Keratinocyte (primary cell): ENCODE data around the gene PGGT1B. TPM values are rescaled to one million over a fixed set of nuclear protein-coding genes. Genes with fewer than 3 reads are reported as not detected.

ENCODE experiments used
- DNase-seq: peaks from one replicate; pipeline ENCODE4 v3.0.0-alpha.2; 2011; ENCODE audit warnings: low read depth, missing footprints, low spot score
- FAIRE-seq: peaks from 2 replicates; lab custom pipeline; 2011; peaks lifted over from hg19 to GRCh38; lab: Jason Lieb, UNC
- H2AFZ ChIP-seq: 2 replicates; pipeline ENCODE4 v1.6.0; 2012; ENCODE audit warnings: low read length, control low read depth, inconsistent platforms; ENCODE audit not compliant: control insufficient read depth
- H3K27ac ChIP-seq: 2 replicates; pipeline ENCODE4 v1.5.1; 2011; ENCODE audit warnings: low read length; ENCODE audit not compliant: control insufficient read depth, insufficient read depth
- H3K27me3 ChIP-seq: 3 replicates; pipeline ENCODE4 v1.6.0; 2011; ENCODE audit warnings: low read length; ENCODE audit not compliant: control insufficient read depth, insufficient read depth; ENCODE audit errors: extremely low read depth
- H3K36me3 ChIP-seq, 2 experiments: 2 replicates in 1 of 2; 3 replicates in 1 of 2; pipeline ENCODE4 v1.5.1; 2011; ENCODE audit warnings: low read length in 2 of 2, mild to moderate bottlenecking in 1 of 2; ENCODE audit not compliant: control insufficient read depth in 2 of 2, insufficient read depth in 2 of 2; ENCODE audit errors: extremely low read depth in 1 of 2
- H3K4me1 ChIP-seq: 3 replicates; pipeline ENCODE4 v1.5.1; 2011; ENCODE audit warnings: low read length; ENCODE audit not compliant: control insufficient read depth, insufficient read depth; ENCODE audit errors: extremely low read depth
- H3K4me2 ChIP-seq: 3 replicates; pipeline ENCODE4 v1.6.0; 2011; ENCODE audit warnings: low read depth, low read length; ENCODE audit not compliant: control insufficient read depth, insufficient read depth; ENCODE audit errors: extremely low read depth
- H3K4me3 ChIP-seq, 3 experiments: fragments of 200-600 bp in 1 of 3; sonication (generic) in 1 of 3; 2 replicates in 2 of 3; 3 replicates in 1 of 3; pipeline ENCODE4 v1.5.1; 2011 to 2016; ENCODE audit warnings: low read length in 3 of 3, mild to moderate bottlenecking in 3 of 3, control low read depth in 2 of 3, inconsistent platforms in 1 of 3, low read depth in 1 of 3, mixed read lengths in 1 of 3, mixed run types in 1 of 3, moderate library complexity in 1 of 3; ENCODE audit not compliant: control insufficient read depth in 2 of 3, insufficient read depth in 2 of 3; ENCODE audit errors: extremely low read depth in 1 of 3
- H3K79me2 ChIP-seq: 2 replicates; pipeline ENCODE4 v1.6.0; 2012; ENCODE audit warnings: low read length; ENCODE audit not compliant: control insufficient read depth, insufficient read depth
- H3K9ac ChIP-seq: 3 replicates; pipeline ENCODE4 v1.6.0; 2011; ENCODE audit warnings: low read length; ENCODE audit not compliant: control insufficient read depth, insufficient read depth; ENCODE audit errors: extremely low read depth
- H3K9me1 ChIP-seq: 3 replicates; pipeline ENCODE4 v1.6.0; 2011; ENCODE audit warnings: low read length; ENCODE audit not compliant: control insufficient read depth, insufficient read depth; ENCODE audit errors: extremely low read depth
- H3K9me3 ChIP-seq: 2 replicates; pipeline ENCODE4 v1.5.1; 2012; ENCODE audit warnings: low read depth, low read length; ENCODE audit not compliant: control insufficient read depth
- H4K20me1 ChIP-seq: 3 replicates; pipeline ENCODE4 v1.6.0; 2011; ENCODE audit warnings: low read length; ENCODE audit not compliant: control insufficient read depth, insufficient read depth; ENCODE audit errors: extremely low read depth
- CTCF ChIP-seq, 3 experiments: IDR thresholded peaks in 1 of 3; conservative IDR thresholded peaks in 1 of 3; optimal IDR thresholded peaks in 1 of 3; 2 replicates in 2 of 3; 3 replicates in 1 of 3; pipeline versions ENCODE3 to v1.5.1; 2011; ENCODE audit warnings: low read length in 3 of 3, mild to moderate bottlenecking in 3 of 3, moderate library complexity in 2 of 3, control low read depth in 1 of 3, inconsistent platforms in 1 of 3; ENCODE audit not compliant: insufficient read depth in 2 of 3; ENCODE audit errors: extremely low read depth in 1 of 3
- EZH2 ChIP-seq: IDR thresholded peaks from one replicate; pipeline ENCODE4 v1.6.1; 2012; ENCODE audit warnings: inconsistent platforms, mild to moderate bottlenecking, low read length, moderate library complexity
- dilution Hi-C: fragments of 300-500 bp; cut with MboI; formaldehyde crosslinking; loops from one replicate; pipeline ENCODE4 v1.7.0; 2020; ENCODE audit warnings: low sequenced_read_pairs; ENCODE audit not compliant: extremely low pct_ligation_motif_present
- polyA plus RNA-seq, 5 experiments: library from polyadenylated mRNA; depleted of rRNA in 3 of 5; stranded (reverse) in 3 of 5; stranded (forward) in 1 of 5; unstranded in 1 of 5; fragments of >200 nt; gene quantifications; 1 replicate in 1 of 5; 2 replicates in 3 of 5; 3 replicates in 1 of 5; pipeline versions ENCODE4 v1.2.1 to v1.2.3, GENCODE V29; 2011 to 2012; ENCODE audit warnings: missing spikeins in 2 of 5, low read depth in 1 of 5, low replicate concordance in 1 of 5

The PGGT1B gene
- polyA plus RNA-seq, 1 donor (not counting 4 experiments of a cell fraction or from before 2014, with no cell fraction given) = 5.5 TPM

DNA sequence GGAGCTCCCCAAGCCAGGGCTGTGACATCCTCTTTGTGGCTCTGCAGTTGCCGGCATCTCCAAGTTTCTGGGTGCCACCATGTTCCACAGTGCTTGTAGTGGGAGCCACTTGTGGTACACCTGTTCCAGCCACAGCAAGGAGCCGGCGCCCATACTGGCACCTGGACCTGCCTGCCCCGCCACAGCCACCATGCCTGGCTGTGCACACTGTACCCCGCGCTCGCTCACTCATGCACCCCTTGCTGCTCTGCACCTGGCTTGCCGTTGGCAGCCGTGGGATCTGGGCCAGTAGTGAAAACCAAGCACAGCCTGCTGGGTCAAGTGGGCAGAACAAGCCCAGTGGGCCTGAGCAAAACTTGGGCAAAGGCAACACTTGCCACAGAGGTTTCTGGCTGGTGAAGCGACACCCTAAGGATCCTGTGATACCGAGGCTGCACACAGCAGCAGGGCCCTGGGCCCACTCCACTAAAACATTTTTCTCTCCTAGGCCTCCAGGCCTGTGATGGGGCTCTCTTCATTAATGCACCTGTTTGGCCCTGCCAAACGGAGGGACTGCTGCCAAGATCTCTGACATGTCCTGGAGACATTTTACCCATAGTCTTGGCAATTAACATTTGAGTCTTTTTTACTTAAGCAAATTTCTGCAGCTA, 95.8 kb downstream of the PGGT1B start:
- no peak overlapping the region for H3K4me2 ChIP-seq
- H3K36me3 ChIP-seq = no peaks in the 10 kb centered on the region
- DNase-seq (no peak), FAIRE-seq (no peak)
- H3K9me1 ChIP-seq = no peaks in the 10 kb centered on the region
- H3K9ac ChIP-seq = no peak overlapping the region
- peaks cover 12% of the 10 kb centered on the region for H3K4me1 ChIP-seq
- no peak overlapping the region for H3K27ac ChIP-seq
- dilution Hi-C loops = no loop called here
- H2AFZ ChIP-seq = no peak overlapping the region
- no peak for TF ChIP-seq CTCF (optimal IDR thresholded peaks at IDR 0.05 in 1 of 3, IDR thresholded peaks at IDR 0.05 in 1 of 3, conservative IDR thresholded peaks at IDR 0.05 in 1 of 3; ENCODE audit: extremely low read depth in 1 of 3, insufficient read depth in 2 of 3, low read length in 3 of 3)
- no peak for TF ChIP-seq EZH2
- H3K9me3 ChIP-seq = peaks cover 2% of the 10 kb centered on the region
- H3K79me2 ChIP-seq = no peaks in the 10 kb centered on the region
- H3K27me3 ChIP-seq = peaks cover 16% of the 10 kb centered on the region
- H4K20me1 ChIP-seq = no peaks in the 10 kb centered on the region
- no peak overlapping the region for H3K4me3 ChIP-seq

GRCh38 chr5:115165790-115166189, 96.9 kb downstream of the PGGT1B start:
- TF ChIP-seq CTCF (optimal IDR thresholded peaks at IDR 0.05 in 1 of 3, IDR thresholded peaks at IDR 0.05 in 1 of 3, conservative IDR thresholded peaks at IDR 0.05 in 1 of 3; ENCODE audit: extremely low read depth in 1 of 3, insufficient read depth in 2 of 3, low read length in 3 of 3) (no peak), EZH2 (no peak)
- Histone ChIP-seq H3K9me3 (peaks cover 2% of the 10 kb centered on the region), H3K4me1 (peaks cover 12% of the 10 kb centered on the region), H3K4me3 (no peak overlapping the region), H3K27me3 (peaks cover 10% of the 10 kb centered on the region), H3K4me2 (no peak overlapping the region), H3K27ac (no peak overlapping the region), H3K36me3 (no peaks in the 10 kb centered on the region), H4K20me1 (no peaks in the 10 kb centered on the region), H3K79me2 (no peaks in the 10 kb centered on the region), H2AFZ (no peak overlapping the region), H3K9ac (no peak overlapping the region), H3K9me1 (no peaks in the 10 kb centered on the region)
- no peak for FAIRE-seq
- no peak for DNase-seq
- dilution Hi-C loops = no loop called here
